ENCODE measurements around the gene CACNA1F. TPM values are rescaled to one million over a fixed set of nuclear protein-coding genes. Genes with fewer than 3 reads are reported as not detected.
A peak's percentile ranks its signal among the peaks of the same experiment; 100 is the strongest.

The CACNA1F gene
- total and polyA plus RNA-seq, 9 of the 15 experiments (the other 6 are each of a cell fraction or from before 2014, with no cell fraction given), result under 0.01 to 0.41 (median 0.03) TPM; not detected in 3

DNA sequence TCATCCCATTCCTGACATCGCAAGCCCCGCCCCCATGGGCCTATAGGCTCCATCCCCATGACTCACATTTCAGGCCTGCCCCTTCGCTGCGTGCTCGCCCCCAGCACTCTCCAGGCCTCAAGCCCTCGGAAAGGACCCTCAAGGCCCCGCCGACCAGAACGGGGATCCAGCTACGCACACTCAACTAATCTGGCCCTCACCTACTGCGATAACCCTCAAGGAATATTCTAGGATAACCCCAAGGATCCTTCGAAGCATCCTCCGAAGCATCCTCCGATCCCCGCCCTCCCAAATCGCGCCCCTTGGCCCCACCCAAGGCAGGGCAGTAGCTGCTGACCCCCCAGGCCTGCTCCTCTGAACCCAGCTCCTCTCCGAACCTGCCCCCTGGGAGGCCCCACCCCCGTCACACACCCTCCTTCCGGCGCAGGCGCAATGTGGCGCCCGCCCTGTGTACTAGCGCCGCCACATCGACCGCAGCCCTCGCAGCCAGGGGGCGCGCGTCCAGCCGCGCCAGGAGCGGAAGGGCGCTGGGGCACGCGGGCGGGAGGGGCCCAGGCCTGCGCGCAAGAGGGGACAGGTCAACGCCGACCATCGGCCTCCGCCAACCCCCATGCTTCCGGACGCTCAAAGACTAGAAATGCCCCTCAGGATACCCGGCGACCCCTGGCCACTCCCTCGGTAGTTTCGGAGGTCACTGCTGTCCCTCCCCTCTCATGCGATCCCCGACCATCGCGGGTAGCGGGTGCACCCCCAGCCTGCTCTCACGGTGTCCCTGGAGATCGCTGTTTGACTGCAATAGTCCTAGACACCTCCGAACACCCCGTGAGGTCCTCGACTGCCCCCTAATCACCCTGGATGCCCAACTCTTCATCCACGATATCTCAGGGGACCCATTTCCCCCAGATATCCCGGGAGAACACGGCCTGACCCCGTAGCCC lies 77.0 kb downstream of the CACNA1F start (continued):
- peak; percentile 77 for TF ChIP-seq MYC (IDR thresholded peaks at IDR 0.05; ENCODE audit: low read depth, low read length)
- no peak for TF ChIP-seq MYC (CRISPR knock-in tag; IDR thresholded peaks at IDR 0.05; ENCODE audit: borderline replicate concordance, low read depth)
- TF ChIP-seq, protein P1, sequence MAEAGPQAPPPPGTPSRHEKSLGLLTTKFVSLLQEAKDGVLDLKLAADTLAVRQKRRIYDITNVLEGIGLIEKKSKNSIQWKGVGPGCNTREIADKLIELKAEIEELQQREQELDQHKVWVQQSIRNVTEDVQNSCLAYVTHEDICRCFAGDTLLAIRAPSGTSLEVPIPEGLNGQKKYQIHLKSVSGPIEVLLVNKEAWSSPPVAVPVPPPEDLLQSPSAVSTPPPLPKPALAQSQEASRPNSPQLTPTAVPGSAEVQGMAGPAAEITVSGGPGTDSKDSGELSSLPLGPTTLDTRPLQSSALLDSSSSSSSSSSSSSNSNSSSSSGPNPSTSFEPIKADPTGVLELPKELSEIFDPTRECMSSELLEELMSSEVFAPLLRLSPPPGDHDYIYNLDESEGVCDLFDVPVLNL (CRISPR knock-in tag; IDR thresholded peaks at IDR 0.05; ENCODE audit: low read depth), result 0 out of 2 replicates have a peak, but pooled peaks have one; percentile 35
- TF ChIP-seq PML (IDR thresholded peaks at IDR 0.05; ENCODE audit: low read length), result 0 out of 2 replicates have a peak, but pooled peaks have one; percentile 18
- TF ChIP-seq ZNF143 (CRISPR knock-in tag; IDR thresholded peaks at IDR 0.05), result peak; percentile 62; the same call in 1 of the 2 replicates
- TF ChIP-seq E2F3 (CRISPR knock-in tag; IDR thresholded peaks at IDR 0.05), result peak; percentile 80
- TF ChIP-seq ZNF592 (IDR thresholded peaks at IDR 0.05), result peak; percentile 98
- peak; percentile 49; the same call in 1 of the 2 replicates for TF ChIP-seq GTF2F1 (IDR thresholded peaks at IDR 0.05; ENCODE audit: low read depth, low read length)
- TF ChIP-seq, protein P2, sequence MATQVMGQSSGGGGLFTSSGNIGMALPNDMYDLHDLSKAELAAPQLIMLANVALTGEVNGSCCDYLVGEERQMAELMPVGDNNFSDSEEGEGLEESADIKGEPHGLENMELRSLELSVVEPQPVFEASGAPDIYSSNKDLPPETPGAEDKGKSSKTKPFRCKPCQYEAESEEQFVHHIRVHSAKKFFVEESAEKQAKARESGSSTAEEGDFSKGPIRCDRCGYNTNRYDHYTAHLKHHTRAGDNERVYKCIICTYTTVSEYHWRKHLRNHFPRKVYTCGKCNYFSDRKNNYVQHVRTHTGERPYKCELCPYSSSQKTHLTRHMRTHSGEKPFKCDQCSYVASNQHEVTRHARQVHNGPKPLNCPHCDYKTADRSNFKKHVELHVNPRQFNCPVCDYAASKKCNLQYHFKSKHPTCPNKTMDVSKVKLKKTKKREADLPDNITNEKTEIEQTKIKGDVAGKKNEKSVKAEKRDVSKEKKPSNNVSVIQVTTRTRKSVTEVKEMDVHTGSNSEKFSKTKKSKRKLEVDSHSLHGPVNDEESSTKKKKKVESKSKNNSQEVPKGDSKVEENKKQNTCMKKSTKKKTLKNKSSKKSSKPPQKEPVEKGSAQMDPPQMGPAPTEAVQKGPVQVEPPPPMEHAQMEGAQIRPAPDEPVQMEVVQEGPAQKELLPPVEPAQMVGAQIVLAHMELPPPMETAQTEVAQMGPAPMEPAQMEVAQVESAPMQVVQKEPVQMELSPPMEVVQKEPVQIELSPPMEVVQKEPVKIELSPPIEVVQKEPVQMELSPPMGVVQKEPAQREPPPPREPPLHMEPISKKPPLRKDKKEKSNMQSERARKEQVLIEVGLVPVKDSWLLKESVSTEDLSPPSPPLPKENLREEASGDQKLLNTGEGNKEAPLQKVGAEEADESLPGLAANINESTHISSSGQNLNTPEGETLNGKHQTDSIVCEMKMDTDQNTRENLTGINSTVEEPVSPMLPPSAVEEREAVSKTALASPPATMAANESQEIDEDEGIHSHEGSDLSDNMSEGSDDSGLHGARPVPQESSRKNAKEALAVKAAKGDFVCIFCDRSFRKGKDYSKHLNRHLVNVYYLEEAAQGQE (IDR thresholded peaks at IDR 0.05; ENCODE audit: borderline replicate concordance), result peak; percentile 49
- TF ChIP-seq, protein P2 (CRISPR knock-in tag; IDR thresholded peaks at IDR 0.05; ENCODE audit: low read depth), result 0 out of 2 replicates have a peak, but pooled peaks have one; percentile 20
